ENCODE results near the gene DEPDC5. TPM values are rescaled to one million over a fixed set of nuclear protein-coding genes. Genes with fewer than 3 reads are reported as not detected.

The DEPDC5 gene
- total and polyA plus RNA-seq, 10 of the 15 experiments (the other 5 are each of a cell fraction or from before 2014, with no cell fraction given): 3.0 to 38.9 (median 22.8) TPM

DNA sequence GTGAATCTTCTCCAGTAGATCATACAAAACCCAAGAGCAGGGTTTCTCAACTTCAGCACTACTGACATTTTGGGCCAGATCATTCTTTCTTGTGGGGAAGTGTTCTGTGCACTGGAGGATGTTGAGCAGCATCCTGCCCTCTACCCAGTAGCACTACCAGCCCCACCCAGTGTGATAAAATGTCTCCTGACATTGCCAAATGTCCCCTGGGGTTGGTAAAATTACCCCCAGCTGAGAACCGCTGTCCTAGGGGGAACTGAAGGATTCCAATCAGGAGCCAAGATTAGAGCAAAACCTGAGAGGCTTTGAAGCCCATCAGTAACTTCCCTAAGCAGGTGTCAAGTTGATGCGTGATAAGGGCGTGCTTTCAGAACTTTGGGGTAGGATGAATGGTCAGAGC is 129.2 kb downstream of the DEPDC5 start:
- Histone ChIP-seq H3K9me3 (replicated peaks; ENCODE audit: control insufficient read depth, insufficient read depth, low read length) (no peaks in the 10 kb centered on the region), H3K4me2 (ENCODE audit: control insufficient read depth, insufficient read depth) (no peak overlapping the region), H3K4me3 (no peak overlapping the region), H3K27ac (ENCODE audit: control insufficient read depth, insufficient read depth) (no peak overlapping the region), H2AFZ (ENCODE audit: control insufficient read depth, low read depth, low read length) (no peak overlapping the region), H3K36me3 (ENCODE audit: control insufficient read depth in 2 of 2, insufficient read depth in 2 of 2, low read length in 1 of 2) (peaks cover 10 to 21% of the 10 kb centered on the region in 2 experiments; a peak in 3 of 4 replicates), H4K20me1 (ENCODE audit: control insufficient read depth, insufficient read depth) (no peaks in the 10 kb centered on the region), H3K79me2 (ENCODE audit: control insufficient read depth, insufficient read depth, low read length) (no peaks in the 10 kb centered on the region), H3K4me1 (ENCODE audit: control insufficient read depth, insufficient read depth, low read length) (no peaks in the 10 kb centered on the region), H3K27me3 (replicated peaks in 1 of 2; ENCODE audit: control insufficient read depth in 2 of 2, insufficient read depth in 2 of 2, low read length in 1 of 2) (no peaks in the 10 kb centered on the region), H3K9ac (ENCODE audit: control insufficient read depth, insufficient read depth, low read length) (no peak overlapping the region)
- ChIA-PET SMC1A (ENCODE audit: uncharacterized antibody, unreplicated experiment) (no interaction called here), RAD21 (ENCODE audit: unreplicated experiment) (no interaction called here), CTCF (interaction anchor here (0.6 kb wide), 1 partner anchor 200 kb away, joined by 3 read pairs; no protein-coding TSS in a partner anchor), POLR2A (no interaction called here)
- in situ Hi-C loops (cut with MboI) (no loop called here), intact Hi-C loops (cut with micrococcal nuclease; ENCODE audit: unreplicated experiment) (no loop called here)
- ATAC-seq (no peak), DNase-seq (ENCODE audit: low read depth, low spot score) (no peak), FAIRE-seq (no peak)
- WGBS (ENCODE audit: insufficient coverage, insufficient replicate concordance, low lambda C conversion rate, missing lambda C conversion rate): 64% methylated on average over 3 of the region's 3 CpGs
- TF ChIP-seq MTA2 (IDR thresholded peaks at IDR 0.05; ENCODE audit: low read depth) (no peak), IRF4 (IDR thresholded peaks at IDR 0.05; ENCODE audit: low read depth, low read length) (no peak), YBX1 (IDR thresholded peaks at IDR 0.05) (no peak), SUZ12 (IDR thresholded peaks at IDR 0.05; ENCODE audit: unreplicated experiment) (no peak), CHD1 (IDR thresholded peaks at IDR 0.05; ENCODE audit: low read depth, low read length) (no peak), TBL1XR1 (IDR thresholded peaks at IDR 0.05; ENCODE audit: low read depth, low read length) (no peak)
- TF ChIP-seq, protein P1, sequence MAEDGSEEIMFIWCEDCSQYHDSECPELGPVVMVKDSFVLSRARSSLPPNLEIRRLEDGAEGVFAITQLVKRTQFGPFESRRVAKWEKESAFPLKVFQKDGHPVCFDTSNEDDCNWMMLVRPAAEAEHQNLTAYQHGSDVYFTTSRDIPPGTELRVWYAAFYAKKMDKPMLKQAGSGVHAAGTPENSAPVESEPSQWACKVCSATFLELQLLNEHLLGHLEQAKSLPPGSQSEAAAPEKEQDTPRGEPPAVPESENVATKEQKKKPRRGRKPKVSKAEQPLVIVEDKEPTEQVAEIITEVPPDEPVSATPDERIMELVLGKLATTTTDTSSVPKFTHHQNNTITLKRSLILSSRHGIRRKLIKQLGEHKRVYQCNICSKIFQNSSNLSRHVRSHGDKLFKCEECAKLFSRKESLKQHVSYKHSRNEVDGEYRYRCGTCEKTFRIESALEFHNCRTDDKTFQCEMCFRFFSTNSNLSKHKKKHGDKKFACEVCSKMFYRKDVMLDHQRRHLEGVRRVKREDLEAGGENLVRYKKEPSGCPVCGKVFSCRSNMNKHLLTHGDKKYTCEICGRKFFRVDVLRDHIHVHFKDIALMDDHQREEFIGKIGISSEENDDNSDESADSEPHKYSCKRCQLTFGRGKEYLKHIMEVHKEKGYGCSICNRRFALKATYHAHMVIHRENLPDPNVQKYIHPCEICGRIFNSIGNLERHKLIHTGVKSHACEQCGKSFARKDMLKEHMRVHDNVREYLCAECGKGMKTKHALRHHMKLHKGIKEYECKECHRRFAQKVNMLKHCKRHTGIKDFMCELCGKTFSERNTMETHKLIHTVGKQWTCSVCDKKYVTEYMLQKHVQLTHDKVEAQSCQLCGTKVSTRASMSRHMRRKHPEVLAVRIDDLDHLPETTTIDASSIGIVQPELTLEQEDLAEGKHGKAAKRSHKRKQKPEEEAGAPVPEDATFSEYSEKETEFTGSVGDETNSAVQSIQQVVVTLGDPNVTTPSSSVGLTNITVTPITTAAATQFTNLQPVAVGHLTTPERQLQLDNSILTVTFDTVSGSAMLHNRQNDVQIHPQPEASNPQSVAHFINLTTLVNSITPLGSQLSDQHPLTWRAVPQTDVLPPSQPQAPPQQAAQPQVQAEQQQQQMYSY (CRISPR knock-in tag; IDR thresholded peaks at IDR 0.05): no peak
- TF ChIP-seq, protein P2, sequence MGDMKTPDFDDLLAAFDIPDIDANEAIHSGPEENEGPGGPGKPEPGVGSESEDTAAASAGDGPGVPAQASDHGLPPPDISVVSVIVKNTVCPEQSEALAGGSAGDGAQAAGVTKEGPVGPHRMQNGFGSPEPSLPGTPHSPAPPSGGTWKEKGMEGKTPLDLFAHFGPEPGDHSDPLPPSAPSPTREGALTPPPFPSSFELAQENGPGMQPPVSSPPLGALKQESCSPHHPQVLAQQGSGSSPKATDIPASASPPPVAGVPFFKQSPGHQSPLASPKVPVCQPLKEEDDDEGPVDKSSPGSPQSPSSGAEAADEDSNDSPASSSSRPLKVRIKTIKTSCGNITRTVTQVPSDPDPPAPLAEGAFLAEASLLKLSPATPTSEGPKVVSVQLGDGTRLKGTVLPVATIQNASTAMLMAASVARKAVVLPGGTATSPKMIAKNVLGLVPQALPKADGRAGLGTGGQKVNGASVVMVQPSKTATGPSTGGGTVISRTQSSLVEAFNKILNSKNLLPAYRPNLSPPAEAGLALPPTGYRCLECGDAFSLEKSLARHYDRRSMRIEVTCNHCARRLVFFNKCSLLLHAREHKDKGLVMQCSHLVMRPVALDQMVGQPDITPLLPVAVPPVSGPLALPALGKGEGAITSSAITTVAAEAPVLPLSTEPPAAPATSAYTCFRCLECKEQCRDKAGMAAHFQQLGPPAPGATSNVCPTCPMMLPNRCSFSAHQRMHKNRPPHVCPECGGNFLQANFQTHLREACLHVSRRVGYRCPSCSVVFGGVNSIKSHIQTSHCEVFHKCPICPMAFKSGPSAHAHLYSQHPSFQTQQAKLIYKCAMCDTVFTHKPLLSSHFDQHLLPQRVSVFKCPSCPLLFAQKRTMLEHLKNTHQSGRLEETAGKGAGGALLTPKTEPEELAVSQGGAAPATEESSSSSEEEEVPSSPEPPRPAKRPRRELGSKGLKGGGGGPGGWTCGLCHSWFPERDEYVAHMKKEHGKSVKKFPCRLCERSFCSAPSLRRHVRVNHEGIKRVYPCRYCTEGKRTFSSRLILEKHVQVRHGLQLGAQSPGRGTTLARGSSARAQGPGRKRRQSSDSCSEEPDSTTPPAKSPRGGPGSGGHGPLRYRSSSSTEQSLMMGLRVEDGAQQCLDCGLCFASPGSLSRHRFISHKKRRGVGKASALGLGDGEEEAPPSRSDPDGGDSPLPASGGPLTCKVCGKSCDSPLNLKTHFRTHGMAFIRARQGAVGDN (IDR thresholded peaks at IDR 0.05): no peak
- TF ChIP-seq, protein P3, sequence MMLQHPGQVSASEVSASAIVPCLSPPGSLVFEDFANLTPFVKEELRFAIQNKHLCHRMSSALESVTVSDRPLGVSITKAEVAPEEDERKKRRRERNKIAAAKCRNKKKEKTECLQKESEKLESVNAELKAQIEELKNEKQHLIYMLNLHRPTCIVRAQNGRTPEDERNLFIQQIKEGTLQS (IDR thresholded peaks at IDR 0.05; ENCODE audit: borderline replicate concordance, extremely low read depth, low read depth, low read length): no peak
- TF ChIP-seq, protein P4, sequence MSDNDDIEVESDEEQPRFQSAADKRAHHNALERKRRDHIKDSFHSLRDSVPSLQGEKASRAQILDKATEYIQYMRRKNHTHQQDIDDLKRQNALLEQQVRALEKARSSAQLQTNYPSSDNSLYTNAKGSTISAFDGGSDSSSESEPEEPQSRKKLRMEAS (IDR thresholded peaks at IDR 0.05; ENCODE audit: low read depth, low read length): no peak
- no TSS peak for BruUV-seq (replicated peaks)
